MM.1S (cell line): ENCODE data around the gene PRELID3B.

Experiments used
- DNase-seq: peaks from one replicate; pipeline ENCODE4 v3.0.0-alpha.2; 2015
- H2AFZ ChIP-seq: fragments of 300-600 bp; sonication (generic); 2 replicates; pipeline ENCODE4 v1.6.0; 2016; ENCODE audit warnings: antibody characterized with exemption, low read length
- H3F3A ChIP-seq: fragments of 300-600 bp; sonication (generic); 2 replicates; pipeline ENCODE4 v1.6.1; 2016; ENCODE audit warnings: mild to moderate bottlenecking, antibody characterized with exemption, low read length, moderate library complexity, mixed read lengths; ENCODE audit not compliant: insufficient read depth
- H3K27ac ChIP-seq: fragments of 300-600 bp; sonication (generic); 2 replicates; pipeline ENCODE4 v1.5.1; 2016; ENCODE audit warnings: mild to moderate bottlenecking, low read length
- H3K27me3 ChIP-seq: fragments of 300-600 bp; sonication (generic); replicated peaks from 2 replicates; pipeline ENCODE4 v1.6.0; 2016; ENCODE audit warnings: low read length; ENCODE audit not compliant: insufficient read depth
- H3K36me3 ChIP-seq: fragments of 300-600 bp; sonication (generic); replicated peaks from 2 replicates; pipeline ENCODE4 v1.6.1; 2016; ENCODE audit warnings: mild to moderate bottlenecking, low read length, mixed read lengths; ENCODE audit not compliant: insufficient read depth
- H3K4me1 ChIP-seq: fragments of 300-600 bp; sonication (generic); 2 replicates; pipeline ENCODE4 v1.6.1; 2016; ENCODE audit warnings: low read length, mixed read lengths
- H3K4me2 ChIP-seq: fragments of 300-600 bp; sonication (generic); 2 replicates; pipeline ENCODE4 v1.6.0; 2016; ENCODE audit warnings: low read depth, low read length
- H3K4me3 ChIP-seq: fragments of 300-600 bp; sonication (generic); 2 replicates; pipeline ENCODE4 v1.5.1; 2016; ENCODE audit warnings: low read length, mixed read lengths
- H3K79me2 ChIP-seq: fragments of 300-600 bp; sonication (generic); 2 replicates; pipeline ENCODE4 v1.6.1; 2016; ENCODE audit warnings: mixed run types, low read length, mixed read lengths
- H3K9ac ChIP-seq: fragments of 300-600 bp; sonication (generic); 2 replicates; pipeline ENCODE4 v1.6.1; 2016; ENCODE audit warnings: low read length, mixed read lengths
- H3K9me2 ChIP-seq: fragments of 300-600 bp; sonication (generic); replicated peaks from 2 replicates; pipeline ENCODE4 v1.6.1; 2016; ENCODE audit warnings: mild to moderate bottlenecking, low read length, mixed read lengths; ENCODE audit not compliant: insufficient read depth
- H3K9me3 ChIP-seq: fragments of 300-600 bp; sonication (generic); replicated peaks from 2 replicates; pipeline ENCODE4 v1.6.1; 2016; ENCODE audit warnings: mild to moderate bottlenecking, low read length, mixed read lengths; ENCODE audit not compliant: insufficient read depth
- H4K20me1 ChIP-seq: fragments of 300-600 bp; sonication (generic); 2 replicates; pipeline ENCODE4 v1.6.1; 2016; ENCODE audit warnings: mild to moderate bottlenecking, low read length, moderate library complexity, mixed read lengths; ENCODE audit not compliant: insufficient read depth
- EZH2 ChIP-seq: fragments of 300-600 bp; sonication (generic); optimal IDR thresholded peaks from 2 replicates; pipeline ENCODE3; 2017; ENCODE audit warnings: low read depth, mild to moderate bottlenecking, antibody characterized with exemption, low read length, mixed read lengths
- EZH2phosphoT487 ChIP-seq: fragments of 300-600 bp; sonication (generic); IDR thresholded peaks from 2 replicates; pipeline ENCODE4 v1.6.1; 2018; ENCODE audit warnings: antibody characterized with exemption, low read length
- TF ChIP-seq, protein P1 (sequence below): fragments of 300-600 bp; sonication (generic); IDR thresholded peaks from 2 replicates; pipeline ENCODE4 v1.5.1; 2016; ENCODE audit warnings: antibody characterized with exemption, low read length, mixed read lengths

The PRELID3B gene

GRCh38 chr20:59023616-59024015 lies 19.0 kb downstream of the PRELID3B start:
- Histone ChIP-seq H3K9ac (no peak overlapping the region), H3K27me3 (no peaks in the 10 kb centered on the region), H3K9me2 (no peaks in the 10 kb centered on the region), H3K36me3 (peaks cover 6% of the 10 kb centered on the region; the same call in 1 of the 2 replicates), H3K4me1 (0 out of 2 replicates have a peak, but pooled peaks cover under 1% of the 10 kb centered on the region), H3K9me3 (no peaks in the 10 kb centered on the region), H3K27ac (no peak overlapping the region), H3K4me3 (no peak overlapping the region), H2AFZ (no peak overlapping the region), H3F3A (no peaks in the 10 kb centered on the region; the same call in 1 of the 2 replicates), H4K20me1 (peaks cover 17% of the 10 kb centered on the region), H3K79me2 (peaks cover 47% of the 10 kb centered on the region), H3K4me2 (no peak overlapping the region)
- DNase-seq, result no peak
- no peak for TF ChIP-seq EZH2

- H3K4me3 ChIP-seq, result no peak overlapping the region
- peaks cover 6% of the 10 kb centered on the region; the same call in 1 of the 2 replicates for H3K36me3 ChIP-seq
- TF ChIP-seq EZH2, result no peak
- TF ChIP-seq EZH2phosphoT487, result no peak
- TF ChIP-seq, protein P1, sequence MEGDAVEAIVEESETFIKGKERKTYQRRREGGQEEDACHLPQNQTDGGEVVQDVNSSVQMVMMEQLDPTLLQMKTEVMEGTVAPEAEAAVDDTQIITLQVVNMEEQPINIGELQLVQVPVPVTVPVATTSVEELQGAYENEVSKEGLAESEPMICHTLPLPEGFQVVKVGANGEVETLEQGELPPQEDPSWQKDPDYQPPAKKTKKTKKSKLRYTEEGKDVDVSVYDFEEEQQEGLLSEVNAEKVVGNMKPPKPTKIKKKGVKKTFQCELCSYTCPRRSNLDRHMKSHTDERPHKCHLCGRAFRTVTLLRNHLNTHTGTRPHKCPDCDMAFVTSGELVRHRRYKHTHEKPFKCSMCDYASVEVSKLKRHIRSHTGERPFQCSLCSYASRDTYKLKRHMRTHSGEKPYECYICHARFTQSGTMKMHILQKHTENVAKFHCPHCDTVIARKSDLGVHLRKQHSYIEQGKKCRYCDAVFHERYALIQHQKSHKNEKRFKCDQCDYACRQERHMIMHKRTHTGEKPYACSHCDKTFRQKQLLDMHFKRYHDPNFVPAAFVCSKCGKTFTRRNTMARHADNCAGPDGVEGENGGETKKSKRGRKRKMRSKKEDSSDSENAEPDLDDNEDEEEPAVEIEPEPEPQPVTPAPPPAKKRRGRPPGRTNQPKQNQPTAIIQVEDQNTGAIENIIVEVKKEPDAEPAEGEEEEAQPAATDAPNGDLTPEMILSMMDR, result no peak
- H3K9me2 ChIP-seq, result no peaks in the 10 kb centered on the region
- H3K27me3 ChIP-seq, result no peaks in the 10 kb centered on the region
- no peak overlapping the region for H3K4me2 ChIP-seq
- H4K20me1 ChIP-seq, result peaks cover 10% of the 10 kb centered on the region; the same call in 1 of the 2 replicates
- H3K9ac ChIP-seq, result no peak overlapping the region
- no peaks in the 10 kb centered on the region; the same call in 1 of the 2 replicates for H3F3A ChIP-seq
- H3K79me2 ChIP-seq, result peaks cover 38% of the 10 kb centered on the region
- no peak overlapping the region for H3K27ac ChIP-seq
- H2AFZ ChIP-seq, result no peak overlapping the region
- no peaks in the 10 kb centered on the region for H3K9me3 ChIP-seq
- H3K4me1 ChIP-seq, result no peaks in the 10 kb centered on the region
- no peak for DNase-seq
Measured at GRCh38 chr20:59022754-59023153, 19.8 kb downstream of the PRELID3B start.

DNA sequence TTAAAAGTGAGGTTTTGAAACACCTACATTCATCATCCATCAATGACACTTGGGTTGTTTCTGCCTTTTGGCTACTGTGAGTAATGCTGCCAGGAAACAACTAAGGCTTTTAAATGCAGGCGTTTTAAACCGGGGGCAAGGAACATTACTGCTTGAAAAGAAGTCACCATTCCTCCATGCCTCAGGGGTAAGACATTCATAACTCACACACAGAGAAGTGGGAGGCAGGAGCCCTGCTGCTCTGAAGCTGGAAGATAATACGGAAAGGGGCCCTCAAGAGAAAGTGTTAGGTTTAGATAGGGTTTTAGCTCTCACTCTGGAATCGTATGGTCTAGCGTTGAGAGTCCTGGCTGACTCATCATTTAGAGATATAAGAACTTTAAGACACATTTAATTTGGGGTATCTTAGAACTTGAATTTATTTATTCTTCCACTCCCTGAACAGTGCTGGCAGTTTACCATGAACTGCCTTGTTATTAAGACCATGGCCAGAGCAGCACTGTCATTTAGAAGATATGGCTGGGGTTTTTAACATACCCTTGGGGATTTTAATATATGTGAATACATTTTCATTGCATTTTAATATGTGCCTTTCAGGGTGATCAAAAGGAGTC lies 21.5 kb downstream of the PRELID3B start:
- H3K79me2 ChIP-seq, result peaks cover 21% of the 10 kb centered on the region
- H3K4me1 ChIP-seq, result peaks cover 12% of the 10 kb centered on the region
- H3K9ac ChIP-seq, result no peak overlapping the region
- no peaks in the 10 kb centered on the region for H3K9me3 ChIP-seq
- H4K20me1 ChIP-seq, result no peaks in the 10 kb centered on the region
- TF ChIP-seq, protein P1, result no peak
- no peak for TF ChIP-seq EZH2phosphoT487
- H3K27ac ChIP-seq, result no peak overlapping the region
- H3K9me2 ChIP-seq, result no peaks in the 10 kb centered on the region
- H3F3A ChIP-seq, result no peaks in the 10 kb centered on the region; the same call in 1 of the 2 replicates
- H3K36me3 ChIP-seq, result peaks cover 6% of the 10 kb centered on the region; the same call in 1 of the 2 replicates
- no peak for DNase-seq
- H3K4me3 ChIP-seq, result no peak overlapping the region
- H3K27me3 ChIP-seq, result no peaks in the 10 kb centered on the region
- no peak overlapping the region for H3K4me2 ChIP-seq
- no peak overlapping the region for H2AFZ ChIP-seq

- DNase-seq, result no peak
- Histone ChIP-seq H3K9ac (no peak within 1 kb of the TSS), H4K20me1 (no peaks in the 10 kb centered on the region), H3K9me3 (no peaks in the 10 kb centered on the region), H3K4me3 (no peak within 1 kb of the TSS), H3K27me3 (no peaks in the 10 kb centered on the region), H3K79me2 (peaks cover 4% of the 10 kb centered on the region; the same call in 1 of the 2 replicates), H3K9me2 (no peaks in the 10 kb centered on the region), H3K4me2 (no peak within 1 kb of the TSS), H2AFZ (no peak within 1 kb of the TSS), H3K4me1 (peaks cover 12% of the 10 kb centered on the region), H3F3A (no peaks in the 10 kb centered on the region; the same call in 1 of the 2 replicates), H3K36me3 (0 out of 2 replicates have a peak, but pooled peaks cover 3% of the 10 kb centered on the region), H3K27ac (no peak within 1 kb of the TSS)
- TF ChIP-seq EZH2phosphoT487, result no peak
- no peak for TF ChIP-seq EZH2
- TF ChIP-seq, protein P1, result no peak
Measured at GRCh38 chr20:59019217-59019616, 23.4 kb downstream of the PRELID3B start, which contains the start of gene TUBB1. Gene TUBB1, plus strand, starts transcription at chr20:59019429. Its CDS starts 94 bp downstream, at chr20:59019523.
